ENCODE results near the gene CEP164. TPM values are rescaled to one million over a fixed set of nuclear protein-coding genes. Genes with fewer than 3 reads are reported as not detected.
A peak's percentile ranks its signal among the peaks of the same experiment; 100 is the strongest.

CEP164 gene
- total RNA-seq, 4 donors from 2014 or later = 22.8 to 56.7 (median 29.7) TPM

DNA sequence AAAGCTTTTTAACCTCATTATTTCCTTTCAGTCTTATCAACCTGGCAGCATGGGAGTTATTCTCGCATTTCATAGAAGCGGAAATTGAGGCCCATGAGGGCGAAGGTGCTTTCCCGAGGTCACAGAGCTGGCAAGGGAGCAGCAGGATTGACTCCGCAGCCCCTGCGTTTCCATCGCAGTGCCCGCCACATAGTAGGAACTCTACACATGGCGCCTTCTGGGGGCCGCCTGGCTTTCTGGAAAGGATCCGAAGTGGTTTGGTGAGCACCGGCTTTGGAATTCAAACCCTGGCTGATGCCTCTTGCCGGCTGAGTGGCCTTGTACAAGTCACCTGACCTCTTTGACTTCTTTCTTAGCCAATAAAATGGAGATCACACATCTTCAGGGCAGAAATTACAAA is 93.4 kb downstream of the CEP164 start:
- H3K9me3 ChIP-seq = no peaks in the 10 kb centered on the region
- H3K36me3 ChIP-seq = no peaks in the 10 kb centered on the region
- no peaks in the 10 kb centered on the region for H3K27me3 ChIP-seq
- TF ChIP-seq EP300 (IDR thresholded peaks at IDR 0.05) (no peak), POLR2A (IDR thresholded peaks at IDR 0.05) (no peak), POLR2AphosphoS5 (IDR thresholded peaks at IDR 0.05) (no peak)
- TF ChIP-seq, protein P1, sequence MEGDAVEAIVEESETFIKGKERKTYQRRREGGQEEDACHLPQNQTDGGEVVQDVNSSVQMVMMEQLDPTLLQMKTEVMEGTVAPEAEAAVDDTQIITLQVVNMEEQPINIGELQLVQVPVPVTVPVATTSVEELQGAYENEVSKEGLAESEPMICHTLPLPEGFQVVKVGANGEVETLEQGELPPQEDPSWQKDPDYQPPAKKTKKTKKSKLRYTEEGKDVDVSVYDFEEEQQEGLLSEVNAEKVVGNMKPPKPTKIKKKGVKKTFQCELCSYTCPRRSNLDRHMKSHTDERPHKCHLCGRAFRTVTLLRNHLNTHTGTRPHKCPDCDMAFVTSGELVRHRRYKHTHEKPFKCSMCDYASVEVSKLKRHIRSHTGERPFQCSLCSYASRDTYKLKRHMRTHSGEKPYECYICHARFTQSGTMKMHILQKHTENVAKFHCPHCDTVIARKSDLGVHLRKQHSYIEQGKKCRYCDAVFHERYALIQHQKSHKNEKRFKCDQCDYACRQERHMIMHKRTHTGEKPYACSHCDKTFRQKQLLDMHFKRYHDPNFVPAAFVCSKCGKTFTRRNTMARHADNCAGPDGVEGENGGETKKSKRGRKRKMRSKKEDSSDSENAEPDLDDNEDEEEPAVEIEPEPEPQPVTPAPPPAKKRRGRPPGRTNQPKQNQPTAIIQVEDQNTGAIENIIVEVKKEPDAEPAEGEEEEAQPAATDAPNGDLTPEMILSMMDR (IDR thresholded peaks at IDR 0.05) = no peak
- H3K4me3 ChIP-seq = no peak overlapping the region
- H3K4me1 ChIP-seq = no peaks in the 10 kb centered on the region
- no peak for DNase-seq (ENCODE audit: low spot score in 2 of 2)
- no peak overlapping the region for H3K27ac ChIP-seq
- 87% methylated on average over 13 of the region's 13 CpGs for WGBS

DNA sequence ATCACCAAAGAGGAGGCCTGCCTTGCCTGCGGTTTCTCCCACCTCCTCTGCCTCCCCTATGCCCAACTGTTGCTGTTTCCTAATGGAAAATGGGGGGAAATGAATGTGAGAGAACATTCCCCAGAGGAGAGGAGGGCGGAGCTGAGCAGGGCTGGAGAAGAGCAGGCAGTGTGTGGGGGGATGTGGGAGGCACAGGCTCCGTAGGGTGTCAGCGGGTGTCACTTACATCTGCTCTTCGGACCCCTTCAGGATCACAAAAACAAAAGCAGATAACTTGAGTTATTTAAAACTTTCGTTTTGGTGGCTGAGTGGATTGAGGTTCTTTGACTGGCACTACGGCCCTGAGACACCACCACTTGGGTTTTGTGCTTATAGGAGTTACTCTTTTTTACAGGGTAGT is 93.8 kb downstream of the CEP164 start:
- Histone ChIP-seq H3K27me3 (peaks cover 1% of the 10 kb centered on the region), H3K4me1 (no peaks in the 10 kb centered on the region), H3K9me3 (no peaks in the 10 kb centered on the region), H3K36me3 (no peaks in the 10 kb centered on the region), H3K4me3 (no peak overlapping the region), H3K27ac (no peak overlapping the region)
- TF ChIP-seq POLR2A (IDR thresholded peaks at IDR 0.05) (no peak), POLR2AphosphoS5 (IDR thresholded peaks at IDR 0.05) (no peak), EP300 (IDR thresholded peaks at IDR 0.05) (no peak)
- TF ChIP-seq, protein P1 (IDR thresholded peaks at IDR 0.05) = no peak
- no peak for DNase-seq (ENCODE audit: low spot score in 2 of 2)
- 81% methylated on average over 7 of the region's 7 CpGs for WGBS

DNA sequence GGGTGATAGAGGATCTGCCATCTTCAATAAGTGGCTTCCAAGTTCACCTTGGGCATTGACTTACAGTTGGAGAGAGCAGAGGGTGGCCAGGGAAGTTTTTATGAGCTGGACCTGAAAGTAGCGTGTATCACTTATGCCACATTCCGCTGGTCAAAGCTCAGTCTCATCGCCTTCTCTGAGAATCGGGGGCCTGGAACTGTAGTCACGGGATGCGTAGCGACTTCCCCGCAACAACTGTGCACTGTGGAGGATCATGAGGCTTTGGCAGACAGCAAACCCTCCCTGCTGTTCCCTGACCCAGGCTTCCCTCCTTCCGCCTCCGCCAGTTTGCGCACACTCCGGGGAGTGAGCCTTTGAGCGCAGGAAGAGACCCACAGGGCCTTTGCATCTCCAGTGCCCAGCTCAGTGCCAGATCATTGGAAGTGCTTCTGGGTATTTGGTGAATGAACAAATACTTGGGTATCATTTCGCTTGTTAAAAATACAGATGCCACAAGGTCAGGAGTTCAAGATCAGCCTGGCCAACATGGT is 95.5 kb downstream of the CEP164 start:
- DNase-seq (ENCODE audit: low spot score in 2 of 2) = peak in 1 of 2 donors; percentile 59
- TF ChIP-seq POLR2A (IDR thresholded peaks at IDR 0.05) (no peak), POLR2AphosphoS5 (IDR thresholded peaks at IDR 0.05) (no peak), EP300 (IDR thresholded peaks at IDR 0.05) (no peak)
- TF ChIP-seq, protein P1 (IDR thresholded peaks at IDR 0.05) = no peak
- Histone ChIP-seq H3K9me3 (no peaks in the 10 kb centered on the region), H3K4me3 (no peak overlapping the region), H3K27ac (no peak overlapping the region), H3K27me3 (peaks cover 9% of the 10 kb centered on the region), H3K4me1 (no peaks in the 10 kb centered on the region), H3K36me3 (no peaks in the 10 kb centered on the region)
- 88% methylated on average over 14 of the region's 14 CpGs for WGBS

DNA sequence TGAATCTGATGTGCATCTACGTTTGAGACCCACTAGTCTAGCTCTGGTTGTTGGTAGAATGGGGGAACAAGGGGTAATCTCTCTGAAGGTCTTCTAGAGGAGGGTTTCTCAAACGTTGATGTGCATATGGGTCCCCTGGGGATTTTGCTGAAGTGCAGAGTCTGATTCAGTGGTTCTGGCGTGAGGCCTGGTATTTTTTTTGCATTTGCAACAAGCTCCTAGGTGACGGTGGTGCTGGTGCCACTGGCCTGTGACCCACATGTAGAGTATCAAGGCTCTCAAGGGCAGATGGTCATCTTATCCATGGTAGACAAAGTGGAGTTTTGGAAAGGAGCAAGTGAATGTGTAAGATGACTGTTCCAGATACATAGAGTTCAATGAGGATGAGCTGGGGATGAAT is 97.1 kb downstream of the CEP164 start:
- Histone ChIP-seq H3K27ac (no peak overlapping the region), H3K27me3 (peaks cover 9% of the 10 kb centered on the region), H3K4me1 (no peaks in the 10 kb centered on the region), H3K9me3 (no peaks in the 10 kb centered on the region), H3K36me3 (no peaks in the 10 kb centered on the region), H3K4me3 (no peak overlapping the region)
- 58% methylated on average over 4 of the region's 4 CpGs for WGBS
- peak in 1 of 2 donors; percentile 50 for DNase-seq (ENCODE audit: low spot score in 2 of 2)
- TF ChIP-seq POLR2A (IDR thresholded peaks at IDR 0.05) (no peak), POLR2AphosphoS5 (IDR thresholded peaks at IDR 0.05) (no peak), EP300 (IDR thresholded peaks at IDR 0.05) (no peak)
- TF ChIP-seq, protein P1 (IDR thresholded peaks at IDR 0.05) = no peak

DNA sequence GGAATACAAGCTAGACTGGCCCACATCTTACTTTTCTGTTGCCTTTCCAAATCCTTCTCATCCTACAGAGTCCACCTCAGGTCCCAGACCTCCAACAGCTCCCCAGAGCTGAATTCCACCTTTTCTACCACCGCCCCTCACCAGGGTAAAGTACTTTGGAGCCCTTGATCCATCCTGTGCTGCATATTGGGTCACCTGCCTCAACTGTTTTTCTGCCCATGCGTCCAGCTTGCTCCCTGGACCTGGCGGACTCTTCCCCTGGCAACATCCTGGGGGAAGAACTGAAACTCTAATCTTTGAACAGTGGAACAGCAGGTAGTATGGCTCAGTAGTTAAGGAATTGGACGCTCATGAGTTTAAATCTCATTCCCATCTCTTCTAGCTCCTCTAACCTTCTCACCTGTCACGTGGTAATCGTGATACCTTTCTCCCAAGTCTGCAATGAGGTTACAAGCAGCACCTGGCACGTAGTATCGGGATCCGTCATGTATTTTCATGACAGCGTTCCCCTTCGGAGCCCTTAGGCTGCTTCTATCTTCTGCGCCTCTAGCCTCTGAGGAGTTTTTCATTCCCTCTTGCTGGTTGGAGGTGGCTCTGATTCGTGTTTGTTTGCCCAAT is 98.1 kb downstream of the CEP164 start:
- no peak for DNase-seq (ENCODE audit: low spot score in 2 of 2)
- Histone ChIP-seq H3K36me3 (no peaks in the 10 kb centered on the region), H3K4me3 (no peak overlapping the region), H3K27ac (no peak overlapping the region), H3K4me1 (no peaks in the 10 kb centered on the region), H3K27me3 (peaks cover 9% of the 10 kb centered on the region), H3K9me3 (no peaks in the 10 kb centered on the region)
- TF ChIP-seq POLR2AphosphoS5 (IDR thresholded peaks at IDR 0.05) (no peak), EP300 (IDR thresholded peaks at IDR 0.05) (no peak), POLR2A (IDR thresholded peaks at IDR 0.05) (no peak)
- TF ChIP-seq, protein P1 (IDR thresholded peaks at IDR 0.05) = no peak
- WGBS = 50% methylated on average over 13 of the region's 13 CpGs
